Omental fat pad (tissue), 4 donors: ENCODE data around the gene COL4A2. TPM values are rescaled to one million over a fixed set of nuclear protein-coding genes. Genes with fewer than 3 reads are reported as not detected.
A peak's percentile ranks its signal among the peaks of the same experiment; 100 is the strongest.

Experiments
- ATAC-seq: fragments of 150-250 bp; one replicate; pipeline ENCODE4 v1.9.1; 2016; ENCODE audit warnings: mild to moderate bottlenecking, moderate library complexity; ENCODE audit not compliant: low FRiP score
- DNase-seq: peaks from one replicate; pipeline ENCODE4 v3.0.0-alpha.2; 2019; ENCODE audit warnings: low spot score
- CTCF ChIP-seq, 3 donors: fragments of 450-650 bp; IDR thresholded peaks; one replicate each; pipeline ENCODE4 v1.5.1; 2016 to 2017; ENCODE audit warnings: antibody characterized with exemption in 3 of 3, mild to moderate bottlenecking in 3 of 3, moderate library complexity in 2 of 3
- total RNA-seq, 4 donors: library from RNA; depleted of rRNA; stranded (reverse); fragments of >200 nt; gene quantifications; one replicate each; pipeline ENCODE4 v1.1.0, GENCODE V29; 2016

The COL4A2 gene
- total RNA-seq, 4 donors from 2014 or later, result 380 to 788 (median 684) TPM

GRCh38 chr13:110522721-110523120 lies 215.6 kb downstream of the COL4A2 start:
- no peak for TF ChIP-seq CTCF (IDR thresholded peaks at IDR 0.05)
- DNase-seq (no peak), ATAC-seq (no peak)

- DNase-seq (no peak), ATAC-seq (no peak)
- no peak for TF ChIP-seq CTCF (IDR thresholded peaks at IDR 0.05)
Measured at GRCh38 chr13:110523180-110523579, 216.1 kb downstream of the COL4A2 start.

GRCh38 chr13:110523838-110524540 lies 216.9 kb downstream of the COL4A2 start:
- no peak for ATAC-seq
- TF ChIP-seq CTCF (IDR thresholded peaks at IDR 0.05), result no peak
- no peak for DNase-seq

- TF ChIP-seq CTCF (IDR thresholded peaks at IDR 0.05), result no peak
- DNase-seq, result no peak
- no peak for ATAC-seq
Measured at GRCh38 chr13:110524541-110525257, 217.6 kb downstream of the COL4A2 start.

- no peak for TF ChIP-seq CTCF (IDR thresholded peaks at IDR 0.05)
- ATAC-seq (no peak), DNase-seq (no peak)
Measured at GRCh38 chr13:110525328-110526319, 218.5 kb downstream of the COL4A2 start.

GRCh38 chr13:110528371-110528770 lies 221.3 kb downstream of the COL4A2 start:
- DNase-seq (no peak), ATAC-seq (peak; percentile 23)
- TF ChIP-seq CTCF (IDR thresholded peaks at IDR 0.05), result no peak
